HEK293T (cell line): ENCODE results near the gene CACHD1.

Experiments
- BHLHE40 ChIP-seq: fragments of 450-650 bp; IDR thresholded peaks from 2 replicates; pipeline ENCODE4 v1.6.1; 2016; ENCODE audit warnings: mild to moderate bottlenecking, moderate library complexity, borderline replicate concordance
- ELF4 ChIP-seq: fragments of 450-650 bp; IDR thresholded peaks from 2 replicates; pipeline ENCODE4 v1.6.1; 2017; ENCODE audit warnings: antibody characterized with exemption
- FOXM1 ChIP-seq: fragments of 450-650 bp; IDR thresholded peaks from 2 replicates; pipeline ENCODE4 v1.6.1; 2017; ENCODE audit warnings: mild to moderate bottlenecking, borderline replicate concordance
- HDGF ChIP-seq: fragments of 450-650 bp; IDR thresholded peaks from 2 replicates; pipeline ENCODE4 v1.6.1; 2017; ENCODE audit warnings: antibody characterized with exemption, borderline replicate concordance
- NFRKB ChIP-seq: fragments of 450-650 bp; IDR thresholded peaks from 2 replicates; pipeline ENCODE4 v1.6.1; 2016; ENCODE audit warnings: mild to moderate bottlenecking, moderate library complexity
- SP1 ChIP-seq: fragments of 450-650 bp; IDR thresholded peaks from 2 replicates; pipeline ENCODE4 v1.6.1; 2017
- TF ChIP-seq, protein P1 (sequence below): fragments of 450-650 bp; IDR thresholded peaks from 2 replicates; pipeline ENCODE4 v1.6.1; 2016

DNA sequence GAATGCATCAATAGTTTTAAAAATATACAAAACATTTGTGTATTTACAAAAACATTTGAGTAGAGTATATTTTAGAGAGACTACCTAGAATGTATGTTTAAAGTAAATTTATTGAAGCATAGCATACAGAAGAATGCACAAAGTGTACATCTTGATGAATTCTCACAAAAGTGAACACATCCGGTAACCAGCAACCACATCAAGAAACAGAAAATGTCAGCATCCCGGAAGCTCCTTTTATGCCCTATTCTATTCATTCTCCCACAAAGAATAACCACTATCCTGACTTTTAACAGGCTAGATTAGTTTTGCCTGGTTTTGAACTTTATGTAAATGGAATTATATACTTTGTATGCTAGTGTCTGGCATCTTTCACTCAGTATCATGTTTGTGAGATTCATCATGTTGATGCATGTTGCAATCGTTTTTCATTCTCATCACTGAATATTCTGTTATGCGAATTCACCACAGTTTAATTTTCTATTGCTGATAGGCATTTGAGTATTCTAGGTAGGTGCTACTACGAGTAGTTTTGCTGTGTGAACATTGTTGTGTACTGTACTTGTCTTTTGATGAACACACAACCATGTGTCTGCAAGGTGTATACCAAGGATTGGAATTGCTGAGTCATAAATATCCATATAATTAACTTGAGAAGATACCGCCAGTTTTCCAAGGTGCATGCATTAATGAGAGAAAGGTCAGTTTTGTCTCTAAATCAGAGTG is 75.4 kb downstream of the CACHD1 start:
- TF ChIP-seq NFRKB (no peak), SP1 (no peak), FOXM1 (no peak), BHLHE40 (no peak), HDGF (no peak), ELF4 (no peak)
- TF ChIP-seq, protein P1, sequence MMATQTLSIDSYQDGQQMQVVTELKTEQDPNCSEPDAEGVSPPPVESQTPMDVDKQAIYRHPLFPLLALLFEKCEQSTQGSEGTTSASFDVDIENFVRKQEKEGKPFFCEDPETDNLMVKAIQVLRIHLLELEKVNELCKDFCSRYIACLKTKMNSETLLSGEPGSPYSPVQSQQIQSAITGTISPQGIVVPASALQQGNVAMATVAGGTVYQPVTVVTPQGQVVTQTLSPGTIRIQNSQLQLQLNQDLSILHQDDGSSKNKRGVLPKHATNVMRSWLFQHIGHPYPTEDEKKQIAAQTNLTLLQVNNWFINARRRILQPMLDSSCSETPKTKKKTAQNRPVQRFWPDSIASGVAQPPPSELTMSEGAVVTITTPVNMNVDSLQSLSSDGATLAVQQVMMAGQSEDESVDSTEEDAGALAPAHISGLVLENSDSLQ = no peak
